ENCODE data around the gene TOP1. TPM values are rescaled to one million over a fixed set of nuclear protein-coding genes. Genes with fewer than 3 reads are reported as not detected.
A peak's percentile ranks its signal among the peaks of the same experiment; 100 is the strongest.

TOP1 gene
- total and polyA plus RNA-seq, 9 of the 15 experiments (the other 6 are each of a cell fraction or from before 2014, with no cell fraction given): 26.4 to 127 (median 39.6) TPM

- no peak for TF ChIP-seq BCLAF1 (IDR thresholded peaks at IDR 0.05; ENCODE audit: borderline replicate concordance in 1 of 2, control insufficient read depth in 1 of 2, low read depth in 2 of 2, low read length in 1 of 2)
- TF ChIP-seq, protein P1, sequence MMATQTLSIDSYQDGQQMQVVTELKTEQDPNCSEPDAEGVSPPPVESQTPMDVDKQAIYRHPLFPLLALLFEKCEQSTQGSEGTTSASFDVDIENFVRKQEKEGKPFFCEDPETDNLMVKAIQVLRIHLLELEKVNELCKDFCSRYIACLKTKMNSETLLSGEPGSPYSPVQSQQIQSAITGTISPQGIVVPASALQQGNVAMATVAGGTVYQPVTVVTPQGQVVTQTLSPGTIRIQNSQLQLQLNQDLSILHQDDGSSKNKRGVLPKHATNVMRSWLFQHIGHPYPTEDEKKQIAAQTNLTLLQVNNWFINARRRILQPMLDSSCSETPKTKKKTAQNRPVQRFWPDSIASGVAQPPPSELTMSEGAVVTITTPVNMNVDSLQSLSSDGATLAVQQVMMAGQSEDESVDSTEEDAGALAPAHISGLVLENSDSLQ (IDR thresholded peaks at IDR 0.05): peak; percentile 77
- peak; percentile 98 for TF ChIP-seq ZNF316 (IDR thresholded peaks at IDR 0.05)
- TF ChIP-seq POU5F1 (IDR thresholded peaks at IDR 0.05; ENCODE audit: borderline replicate concordance, low read depth, low read length, partially characterized antibody): no peak
- peak; percentile 94 for TF ChIP-seq MAFG (tag; conservative IDR thresholded peaks at IDR 0.05)
- TF ChIP-seq, protein P2, sequence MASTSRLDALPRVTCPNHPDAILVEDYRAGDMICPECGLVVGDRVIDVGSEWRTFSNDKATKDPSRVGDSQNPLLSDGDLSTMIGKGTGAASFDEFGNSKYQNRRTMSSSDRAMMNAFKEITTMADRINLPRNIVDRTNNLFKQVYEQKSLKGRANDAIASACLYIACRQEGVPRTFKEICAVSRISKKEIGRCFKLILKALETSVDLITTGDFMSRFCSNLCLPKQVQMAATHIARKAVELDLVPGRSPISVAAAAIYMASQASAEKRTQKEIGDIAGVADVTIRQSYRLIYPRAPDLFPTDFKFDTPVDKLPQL (IDR thresholded peaks at IDR 0.05; ENCODE audit: extremely low read depth, insufficient read length): no peak
- TF ChIP-seq JUND (IDR thresholded peaks at IDR 0.05; ENCODE audit: borderline replicate concordance, low read depth, low read length): peak; percentile 26; the same call in 1 of the 2 replicates
- TF ChIP-seq JUND (tag; IDR thresholded peaks at IDR 0.05; ENCODE audit: borderline replicate concordance, low read depth, low read length): no peak
- TF ChIP-seq NFE2L1 (tag; IDR thresholded peaks at IDR 0.05; ENCODE audit: borderline replicate concordance, low read depth): no peak
- TF ChIP-seq PHF20 (IDR thresholded peaks at IDR 0.05; ENCODE audit: partially characterized antibody): no peak
- TF ChIP-seq ZNF165 (CRISPR knock-in tag; IDR thresholded peaks at IDR 0.05; ENCODE audit: borderline replicate concordance): no peak
- TF ChIP-seq MAFK (IDR thresholded peaks at IDR 0.05; ENCODE audit: low read length): peak; percentile 87
- TF ChIP-seq ZKSCAN1 (IDR thresholded peaks at IDR 0.05; ENCODE audit: low read depth, low read length): no peak
- TF ChIP-seq ZBTB34 (CRISPR knock-in tag; IDR thresholded peaks at IDR 0.05): no peak
- TF ChIP-seq ZNF766 (CRISPR knock-in tag; conservative IDR thresholded peaks at IDR 0.05): peak; percentile 24; the same call in 1 of the 2 replicates
- TF ChIP-seq MNT (conservative IDR thresholded peaks at IDR 0.05): 0 out of 4 replicates have a peak, but pooled peaks of 1 of the 2 experiments have one; percentile 9
- peak; percentile 29; the same call in 1 of the 2 replicates for TF ChIP-seq DPF2 (IDR thresholded peaks at IDR 0.05)
- no peak for TF ChIP-seq GATAD2B (IDR thresholded peaks at IDR 0.05; ENCODE audit: borderline replicate concordance)
Observed at GRCh38 chr20:41047975-41048305, 19.3 kb downstream of the TOP1 start (continued).
